Stimulated activated CD4-positive, alpha-beta T cell treated with anti-CD3 and anti-CD28 coated beads, Interleukin-1b, Interleukin-23, amount 100 ng/mL, for 1 hour (primary cell): ENCODE measurements around the gene DOCK1.

Experiments
- DNase-seq, 2 donors: peaks; one replicate each; pipeline ENCODE4 v3.0.0-alpha.2; 2020; ENCODE audit warnings: low read depth in 2 of 2

Gene DOCK1

DNA sequence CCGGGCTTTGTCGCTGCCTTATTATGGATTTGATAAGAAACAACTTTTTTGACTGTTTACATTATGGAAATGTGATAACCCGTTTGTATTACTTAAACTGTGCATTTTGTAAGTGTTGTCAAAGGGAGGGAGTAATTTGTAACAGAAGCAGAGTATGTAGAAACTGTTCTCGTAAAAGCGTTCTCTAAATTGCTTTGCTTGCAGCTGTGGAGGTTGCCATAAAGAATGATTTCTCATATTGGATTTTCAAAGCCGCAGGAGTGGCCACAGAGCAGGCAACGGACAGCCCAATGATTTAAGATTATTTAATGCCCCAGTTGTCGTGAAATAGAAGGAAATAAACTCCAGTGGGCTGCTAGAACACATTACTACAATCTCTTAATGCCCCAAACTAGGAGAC, 405.2 kb downstream of the DOCK1 start:
- no peak for DNase-seq

DNA sequence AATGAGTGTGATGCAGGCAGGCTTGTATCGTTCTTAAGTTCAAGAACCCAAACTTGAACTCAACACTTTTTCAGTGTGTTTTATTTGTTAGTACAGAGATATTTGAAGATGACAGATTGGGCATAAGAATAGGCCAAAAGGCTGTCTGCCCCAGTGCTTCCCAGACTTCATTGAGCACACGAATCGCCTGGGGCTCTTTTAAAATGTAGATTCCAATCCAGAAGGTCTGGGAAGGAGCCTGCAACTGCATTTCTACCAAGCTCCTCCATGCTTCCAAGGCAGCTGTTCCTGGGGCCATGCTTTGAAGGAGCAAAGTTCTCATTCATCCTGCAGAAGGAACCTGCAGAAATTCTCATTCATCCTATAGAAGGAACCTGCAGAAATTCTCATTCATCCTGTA, 405.7 kb downstream of the DOCK1 start:
- no peak for DNase-seq

DNA sequence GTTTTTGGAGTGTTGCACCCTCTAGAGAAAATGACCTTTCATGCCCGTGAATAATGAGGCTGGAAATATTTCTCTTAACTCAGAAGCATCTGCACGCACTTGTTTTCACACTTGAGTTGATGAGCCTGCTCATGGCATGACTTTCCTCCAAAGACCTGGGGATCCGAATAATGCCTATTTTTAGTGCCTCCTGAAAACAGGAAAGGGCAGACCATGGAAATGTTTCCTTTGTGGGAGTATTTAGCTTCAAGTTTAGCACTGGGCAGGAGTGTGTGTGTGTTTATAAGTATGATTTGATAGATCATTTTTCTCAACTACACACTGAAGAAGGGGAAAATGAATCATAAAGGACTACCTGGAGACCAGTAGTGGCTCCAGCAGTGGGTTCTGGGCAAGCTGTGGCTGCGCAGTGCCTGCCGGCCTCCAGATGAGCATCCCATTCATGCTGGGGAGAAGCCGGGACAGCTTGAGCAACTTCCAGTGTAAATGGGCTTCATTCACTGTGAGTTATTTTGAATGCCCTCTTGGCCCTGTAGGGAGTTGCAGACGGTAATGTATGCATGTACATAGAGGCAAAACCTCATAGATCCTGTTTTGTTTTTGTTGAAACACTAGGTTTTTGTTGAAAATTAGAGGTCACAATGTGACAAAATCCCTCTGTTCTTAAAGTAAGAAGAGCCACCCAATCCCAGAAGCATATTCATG, 408.9 kb downstream of the DOCK1 start:
- DNase-seq = no peak

DNA sequence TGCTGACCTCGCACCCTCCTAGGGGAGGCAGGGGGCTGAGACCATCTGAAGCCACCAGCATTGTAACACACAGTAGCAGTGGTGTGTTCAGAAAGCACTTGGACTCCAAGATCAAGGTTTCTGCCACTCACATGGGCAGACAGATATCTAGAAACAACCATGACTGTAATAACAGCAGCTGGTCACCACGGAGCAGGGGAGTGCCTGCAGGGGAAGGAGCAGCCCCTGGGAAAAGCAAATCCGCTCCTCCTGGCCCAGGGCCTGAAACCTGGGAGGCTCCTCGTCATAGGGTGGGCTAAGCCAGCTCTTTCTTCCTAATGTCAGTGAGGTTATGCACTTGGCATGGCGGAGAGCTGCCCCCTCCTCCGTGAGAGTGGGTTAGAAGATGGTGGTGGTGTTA, 409.6 kb downstream of the DOCK1 start:
- DNase-seq = no peak

DNA sequence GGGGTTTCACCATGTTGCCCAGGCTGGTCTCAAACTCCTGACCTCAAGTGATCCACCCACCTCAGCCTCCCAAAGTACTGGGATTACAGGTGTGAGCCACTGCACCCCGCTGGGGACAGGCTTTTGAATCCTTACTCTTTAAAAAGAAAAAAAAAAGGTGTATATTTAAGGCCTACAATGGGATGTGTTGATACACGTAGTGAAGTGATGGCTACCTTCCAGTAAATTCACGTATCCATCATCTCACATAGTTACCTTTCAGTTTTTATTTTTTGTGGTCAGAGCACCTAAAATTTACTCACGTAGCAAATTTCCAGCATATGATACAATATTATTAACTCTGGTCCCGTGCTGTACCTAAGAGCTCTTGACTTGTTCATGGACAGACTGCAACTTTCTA, 410.7 kb downstream of the DOCK1 start:
- DNase-seq = no peak

DNA sequence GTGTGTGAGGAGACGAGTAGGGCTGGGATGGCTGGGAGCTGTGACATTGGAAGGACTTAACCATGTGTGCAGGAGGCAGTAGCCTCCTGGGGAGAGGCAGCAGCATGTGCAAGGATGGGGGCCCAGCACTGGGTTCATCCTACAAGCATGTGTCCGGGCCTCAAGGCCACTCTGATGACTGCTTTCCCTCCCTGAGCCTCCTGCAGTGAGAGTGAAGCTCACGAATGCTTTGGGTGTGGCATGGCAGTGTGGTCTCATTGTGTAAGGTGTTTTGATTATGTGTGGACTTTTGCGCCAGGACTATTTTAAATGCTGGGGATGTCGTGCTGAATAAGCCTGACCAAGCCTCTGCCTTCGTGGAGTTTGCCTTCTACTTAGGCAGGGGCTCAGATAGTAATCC, 413.2 kb downstream of the DOCK1 start:
- DNase-seq = no peak

DNA sequence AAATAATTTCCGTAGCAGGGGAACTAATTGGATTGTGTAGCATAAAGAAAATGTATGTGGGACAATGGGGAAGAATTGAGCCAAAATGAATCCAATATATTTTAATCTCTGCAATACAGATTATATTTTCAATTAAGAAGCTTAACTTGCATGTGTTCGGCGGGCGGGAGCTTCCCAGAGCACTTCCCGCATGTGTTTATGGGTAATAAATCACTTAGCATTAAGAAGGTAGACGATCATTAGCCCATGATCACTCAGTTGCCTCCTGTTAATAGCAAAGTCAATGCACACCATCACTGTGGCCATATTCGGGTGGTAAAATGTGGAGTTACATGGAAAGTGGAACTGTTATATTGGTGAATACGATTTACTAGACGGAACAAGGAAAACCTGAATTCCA, 414.0 kb downstream of the DOCK1 start:
- DNase-seq = no peak

DNA sequence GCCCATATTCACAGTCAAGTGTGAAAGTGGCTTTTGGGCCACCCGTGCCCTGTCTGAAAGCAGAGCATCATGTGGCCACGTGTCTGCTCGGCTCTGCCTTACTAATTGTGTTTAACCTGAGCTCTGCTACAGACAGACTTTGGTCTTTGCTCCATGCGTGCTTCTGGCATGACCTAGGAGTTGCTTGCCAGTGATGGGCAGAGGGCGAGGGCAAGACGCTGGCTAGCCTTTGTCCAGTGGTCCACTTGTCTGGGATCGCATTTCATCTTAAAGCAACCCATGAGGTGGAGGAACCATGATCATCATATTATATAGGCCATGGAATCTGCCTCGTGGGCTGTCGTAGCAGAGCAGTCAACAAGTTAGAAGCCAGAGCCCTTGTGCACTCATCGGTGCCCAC, 414.5 kb downstream of the DOCK1 start:
- no peak for DNase-seq

DNA sequence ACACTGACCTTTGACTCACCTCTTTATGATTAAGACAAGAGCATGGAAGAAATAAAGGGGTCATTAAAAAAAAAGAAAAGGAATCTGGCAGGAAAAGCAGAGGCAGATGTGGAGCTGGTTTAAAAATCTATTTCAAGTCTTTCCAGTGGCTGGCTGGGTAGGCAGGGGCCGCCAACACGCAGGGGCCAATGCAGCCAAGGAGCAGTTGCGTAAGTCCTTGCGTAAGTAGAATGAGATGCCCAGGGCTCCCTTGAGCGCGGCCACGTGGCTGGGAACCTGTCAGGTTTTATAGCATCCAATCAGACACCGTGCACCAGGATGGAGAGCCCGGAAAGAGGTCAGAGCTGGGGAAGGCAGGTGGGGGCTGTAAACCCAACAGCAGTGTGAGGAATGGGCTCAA, 414.9 kb downstream of the DOCK1 start:
- DNase-seq = no peak

DNA sequence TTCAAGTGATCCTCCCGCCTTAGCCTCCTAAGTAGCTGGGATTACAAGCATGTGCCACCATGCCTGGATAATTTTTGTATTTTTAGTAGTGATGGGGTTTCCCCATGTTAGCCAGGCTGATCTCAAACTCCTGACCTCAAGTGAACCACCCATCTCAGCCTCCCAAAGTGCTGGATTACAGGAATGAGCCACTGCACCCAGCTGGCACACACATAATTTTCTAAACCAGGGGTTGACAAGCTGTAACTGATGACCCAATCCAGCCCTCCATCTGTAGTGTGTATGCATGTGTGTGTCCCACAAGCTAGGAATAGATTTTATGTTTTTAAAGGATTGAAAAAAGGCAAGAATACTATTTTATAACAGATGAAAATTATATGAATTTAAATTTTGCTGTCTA, 417.1 kb downstream of the DOCK1 start:
- DNase-seq = no peak

DNA sequence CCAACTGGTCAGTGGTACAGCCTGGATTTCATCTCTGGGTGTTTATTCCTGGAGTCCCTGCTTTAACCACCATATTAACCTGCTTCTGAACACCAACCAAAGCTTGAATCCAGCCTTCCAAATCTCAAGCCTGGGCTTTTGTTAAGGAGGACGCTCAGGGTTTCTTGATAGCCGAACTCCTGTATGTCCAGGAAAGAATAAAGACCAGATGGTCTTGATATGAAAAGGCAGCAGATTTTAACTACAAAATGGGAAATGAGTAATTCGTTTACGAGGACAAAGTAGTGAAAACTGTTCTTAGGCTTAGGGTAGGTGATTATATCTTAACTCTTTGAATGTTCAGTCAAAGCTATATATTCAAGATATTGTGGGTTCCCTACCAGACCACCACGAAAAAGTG, 420.3 kb downstream of the DOCK1 start:
- DNase-seq = no peak

DNA sequence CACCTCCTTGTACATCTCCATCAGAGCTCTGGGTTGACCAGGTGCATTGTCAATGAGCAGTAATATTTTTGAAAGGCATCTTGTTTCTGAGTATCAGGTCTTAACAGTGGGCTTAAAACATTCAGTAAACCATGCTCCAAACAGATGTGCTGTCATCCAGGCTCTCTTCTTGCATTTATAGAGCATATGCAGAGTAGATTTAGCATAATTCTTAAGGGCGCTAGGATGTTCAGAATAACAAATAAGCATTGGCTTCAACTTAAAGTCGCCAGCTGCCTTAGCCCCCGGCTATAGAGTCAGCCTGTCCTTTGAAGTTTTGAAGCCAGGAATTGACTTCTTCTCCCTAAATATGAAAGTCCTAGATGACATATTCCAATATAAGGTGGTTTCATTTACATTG, 421.7 kb downstream of the DOCK1 start:
- no peak for DNase-seq

DNA sequence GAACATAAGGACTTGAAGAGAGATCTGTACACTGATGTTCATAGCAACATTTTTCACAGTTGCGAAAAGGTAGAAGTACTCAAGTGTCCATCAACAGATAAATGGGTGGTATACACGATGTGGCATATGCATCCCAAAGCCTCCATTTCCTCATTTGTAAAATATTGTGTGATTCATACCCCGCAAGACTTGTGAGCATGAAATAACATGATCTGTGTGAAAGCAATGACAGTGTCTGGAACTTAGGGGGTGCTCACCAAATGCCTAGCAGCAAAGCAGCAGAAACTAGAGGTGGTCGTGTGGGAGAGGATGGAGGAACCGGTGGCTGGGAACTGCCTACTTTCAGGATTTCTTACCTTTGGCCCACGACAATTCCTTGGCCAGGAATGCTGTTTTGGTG, 426.5 kb downstream of the DOCK1 start:
- DNase-seq = no peak

DNA sequence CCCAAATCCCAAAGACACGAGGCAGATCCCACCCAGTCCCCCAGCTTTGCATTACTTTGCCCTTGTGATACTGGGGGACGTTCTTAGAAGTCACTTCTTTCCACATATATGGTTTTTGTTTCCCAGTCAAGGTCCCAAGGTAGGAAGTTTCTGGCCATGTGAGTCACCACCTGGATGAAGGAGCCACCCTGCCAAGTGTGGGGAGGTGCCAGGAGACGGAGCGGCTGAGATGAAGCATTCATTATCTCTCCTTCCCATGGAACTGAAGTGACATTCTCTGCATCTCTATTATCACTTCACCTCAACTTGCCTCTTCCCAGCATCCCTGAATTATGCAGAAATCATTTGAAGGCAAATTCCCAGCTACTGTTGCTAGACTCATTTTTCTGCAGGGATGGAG, 427.4 kb downstream of the DOCK1 start:
- no peak for DNase-seq

DNA sequence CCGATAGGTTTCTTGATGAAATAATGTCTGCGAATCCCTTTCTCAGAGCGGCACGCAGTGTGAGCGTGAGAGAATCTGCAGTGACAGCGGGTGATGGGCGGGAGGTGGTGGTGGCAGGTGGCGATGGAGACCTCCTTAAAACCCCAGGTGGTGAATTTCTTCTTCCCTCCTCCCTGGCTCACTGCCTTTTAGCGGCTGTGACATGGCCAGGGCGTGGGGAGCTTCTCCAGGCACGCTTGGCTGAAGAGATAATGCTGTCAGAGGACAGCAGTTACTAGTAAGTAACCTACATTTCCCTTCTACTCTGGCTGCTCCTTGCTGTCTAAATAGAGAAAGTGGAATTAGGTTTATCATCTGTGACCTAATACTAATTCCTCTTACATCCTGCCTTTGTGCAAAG, 432.6 kb downstream of the DOCK1 start:
- no peak for DNase-seq

DNA sequence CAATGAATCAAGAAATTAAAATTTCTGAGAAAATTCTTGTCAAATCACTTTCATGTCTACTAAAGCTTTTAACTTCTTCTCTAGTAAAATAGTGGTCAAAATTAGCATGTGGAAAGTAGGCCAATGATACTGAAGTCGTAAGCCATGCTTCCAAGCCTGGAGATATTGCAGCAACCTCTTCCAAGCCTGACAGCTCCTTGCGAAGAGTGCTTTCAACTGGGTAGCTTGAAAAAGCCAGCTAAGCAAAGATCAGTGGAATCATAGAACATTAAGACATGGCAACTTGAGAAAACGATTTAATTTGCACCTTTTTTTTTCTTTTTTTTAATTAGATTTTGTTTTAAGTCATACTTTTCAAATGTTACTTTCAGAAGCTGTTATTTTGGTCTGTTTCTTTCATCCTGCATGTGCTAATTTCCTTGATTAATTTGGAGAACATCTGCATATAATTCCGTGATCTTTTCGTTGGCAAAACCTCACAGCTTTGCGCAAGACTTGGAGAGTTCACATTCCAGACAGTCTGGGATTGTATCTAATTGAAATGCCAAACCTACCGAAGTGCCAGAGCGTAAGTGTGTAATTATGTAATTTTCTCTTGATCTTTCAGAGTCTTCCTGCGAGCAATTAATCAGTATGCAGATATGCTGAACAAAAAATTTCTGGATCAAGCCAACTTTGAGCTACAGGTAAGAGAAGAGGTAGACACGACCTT, 433.3 kb downstream of the DOCK1 start:
- no peak for DNase-seq

DNA sequence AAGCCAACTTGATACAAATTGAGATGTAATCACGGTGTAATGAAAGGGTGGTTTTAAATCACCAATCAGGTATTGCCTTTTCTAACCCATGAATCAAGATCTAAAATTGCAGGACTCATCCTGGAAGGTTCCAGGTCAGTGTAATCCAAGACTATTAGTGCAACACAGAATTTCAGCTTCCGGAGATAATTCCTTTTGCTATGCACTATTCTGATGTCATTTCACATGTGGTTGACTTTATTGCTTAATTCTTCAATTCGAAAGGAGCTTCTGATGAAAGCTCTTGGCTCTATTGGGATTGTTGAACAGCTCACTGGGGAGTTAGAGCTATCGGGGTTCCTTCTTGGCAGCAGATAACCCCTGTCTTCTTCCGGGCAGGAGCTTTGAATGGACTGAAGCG, 438.6 kb downstream of the DOCK1 start:
- no peak for DNase-seq

DNA sequence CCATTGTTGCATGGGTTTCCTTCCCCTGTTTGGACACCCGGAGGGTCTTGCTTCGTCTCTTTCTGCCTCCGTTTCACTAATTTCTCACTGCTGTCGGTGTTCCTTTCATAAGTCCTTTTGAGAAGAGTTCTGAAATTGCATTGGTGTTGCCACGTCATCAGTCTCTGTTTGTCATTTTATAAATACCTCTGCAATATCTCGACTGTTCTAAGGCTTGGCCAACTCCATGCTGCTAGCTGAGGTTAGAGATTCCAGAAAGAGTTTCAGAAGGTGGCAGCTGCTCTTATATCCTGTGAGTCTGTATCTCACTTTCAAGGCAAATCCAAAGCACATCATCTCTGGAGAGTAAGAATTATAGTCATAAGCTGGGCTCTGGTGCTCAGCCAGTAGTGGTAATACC, 439.1 kb downstream of the DOCK1 start:
- DNase-seq = no peak

DNA sequence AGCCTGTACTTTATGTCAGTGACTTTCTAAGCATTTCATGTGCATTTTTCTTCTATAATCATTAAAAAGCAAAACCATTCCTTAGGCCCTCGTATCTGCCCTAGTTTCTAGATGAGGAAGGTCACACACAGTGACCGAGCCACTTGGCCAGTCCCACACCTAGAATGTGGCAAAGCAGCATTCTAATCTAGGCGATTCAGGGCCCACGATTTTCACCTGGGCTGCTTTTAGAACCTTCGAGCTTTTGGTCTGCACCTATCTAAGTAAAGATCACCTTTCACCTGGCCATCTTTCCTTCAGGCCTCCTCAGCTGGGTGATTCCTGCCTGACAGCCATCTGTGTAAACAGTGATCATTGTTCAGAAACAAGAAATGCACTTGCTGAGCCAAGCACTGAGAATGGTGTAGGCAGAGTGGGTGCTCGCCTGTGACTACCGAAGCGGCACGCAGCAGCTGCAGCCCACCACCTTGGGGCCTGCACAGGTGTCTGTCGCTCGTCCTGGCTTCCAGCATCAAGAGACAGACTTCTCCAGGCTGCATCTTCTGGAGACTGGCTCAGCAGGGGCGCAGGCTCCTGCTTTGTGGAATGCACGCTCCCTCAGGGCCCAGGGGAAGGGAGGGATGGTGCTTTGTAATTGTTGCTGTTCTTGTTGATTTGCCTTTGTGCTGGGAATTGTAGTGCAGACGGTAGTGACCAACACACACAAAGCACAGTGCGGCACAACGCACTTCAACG, 440.2 kb downstream of the DOCK1 start:
- DNase-seq = no peak

DNA sequence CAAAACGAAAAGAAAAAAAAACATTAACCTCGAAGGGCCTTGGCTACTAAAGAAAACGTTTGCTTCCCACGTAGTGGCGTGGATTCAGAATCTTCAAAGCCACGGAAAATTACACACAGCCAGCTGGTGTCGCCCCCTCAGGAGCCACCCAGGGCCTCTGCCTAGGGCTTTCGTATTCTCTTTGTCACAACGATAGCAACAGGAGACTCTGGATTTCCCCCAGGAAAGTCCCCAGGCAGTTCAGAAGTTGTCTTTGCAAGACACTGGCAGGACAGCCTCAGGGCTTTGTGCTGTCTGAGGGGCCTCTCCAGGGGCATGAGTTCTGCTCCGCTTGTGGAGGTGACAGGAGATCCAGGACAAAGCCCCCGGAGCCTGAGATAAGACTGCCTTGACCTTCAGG, 441.4 kb downstream of the DOCK1 start:
- no peak for DNase-seq

DNA sequence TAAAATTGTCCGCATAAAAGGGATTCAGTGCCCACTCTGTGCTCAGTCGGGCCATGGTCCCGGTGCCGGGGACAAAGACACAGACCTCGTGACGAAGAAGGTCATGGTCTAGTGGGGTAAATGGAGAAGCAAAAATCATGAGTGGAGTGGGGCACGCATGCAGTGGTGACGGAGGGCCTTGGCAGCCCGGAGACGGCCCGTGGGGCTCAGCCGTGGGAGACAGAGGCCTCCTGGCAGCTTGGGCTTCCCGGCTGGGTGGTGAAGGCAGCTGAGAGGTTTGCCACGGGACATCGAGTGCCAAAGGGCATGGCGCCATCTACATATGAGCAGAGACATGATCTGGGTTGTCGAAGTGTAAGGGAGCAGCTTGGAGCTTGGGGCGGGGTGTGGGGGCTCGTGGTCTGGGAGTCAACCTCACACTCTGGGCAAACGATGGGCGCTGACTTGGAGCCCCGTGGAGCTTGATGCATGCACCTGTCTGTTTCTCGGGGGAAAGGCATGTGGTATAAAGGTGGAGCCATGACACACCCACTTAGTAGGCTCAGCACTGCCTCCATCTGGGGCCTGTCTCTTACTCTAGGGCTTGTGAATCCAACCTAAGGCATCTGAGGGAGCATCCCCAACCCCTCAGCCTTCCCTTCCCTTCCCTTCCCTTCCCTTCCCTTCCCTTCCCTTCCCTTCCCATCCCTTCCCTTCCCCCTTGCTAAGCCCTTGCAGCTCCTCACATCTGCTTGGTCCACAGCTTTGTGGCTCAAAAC, 442.2 kb downstream of the DOCK1 start:
- DNase-seq = no peak

DNA sequence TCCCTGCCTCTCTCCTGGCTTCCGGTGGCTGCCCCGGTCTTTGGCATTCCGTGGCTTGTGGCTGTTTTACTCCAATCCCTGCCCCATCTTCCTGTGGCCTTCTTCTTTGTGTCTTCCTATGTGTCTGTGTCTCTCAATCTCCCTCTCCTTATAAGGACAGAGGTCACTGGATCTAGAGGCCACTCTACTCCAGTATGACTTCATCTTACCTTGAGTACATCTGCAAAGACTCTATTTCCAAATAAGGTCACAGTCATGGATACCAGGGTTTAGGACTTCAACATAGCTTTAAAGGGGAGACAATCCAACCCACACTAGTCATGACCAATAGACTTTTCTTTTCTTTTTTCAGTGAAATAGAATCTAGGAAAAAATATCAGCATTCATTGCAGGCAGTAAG, 444.5 kb downstream of the DOCK1 start:
- DNase-seq = no peak
